GM18951 (cell line): ENCODE results near the gene SGCG.
"Not testable (repeated sequence)": the region's sequence is repeated elsewhere in the genome, so short reads cannot be mapped to it uniquely, and the experiment has no call there.

Source experiments
- POLR2A ChIP-seq: IDR thresholded peaks from 4 replicates; pipeline ENCODE4 v1.6.1; 2011; ENCODE audit warnings: mild to moderate bottlenecking; ENCODE audit not compliant: insufficient read length, insufficient read depth; ENCODE audit errors: extremely low read depth
- in situ Hi-C: fragments of 300-500 bp; cut with MboI; formaldehyde crosslinking; loops from one replicate; pipeline ENCODE4 v1.12.0; 2022; ENCODE audit warnings: low sequenced_read_pairs, mixed read lengths, inconsistent platforms; ENCODE audit not compliant: unreplicated experiment

SGCG gene

DNA sequence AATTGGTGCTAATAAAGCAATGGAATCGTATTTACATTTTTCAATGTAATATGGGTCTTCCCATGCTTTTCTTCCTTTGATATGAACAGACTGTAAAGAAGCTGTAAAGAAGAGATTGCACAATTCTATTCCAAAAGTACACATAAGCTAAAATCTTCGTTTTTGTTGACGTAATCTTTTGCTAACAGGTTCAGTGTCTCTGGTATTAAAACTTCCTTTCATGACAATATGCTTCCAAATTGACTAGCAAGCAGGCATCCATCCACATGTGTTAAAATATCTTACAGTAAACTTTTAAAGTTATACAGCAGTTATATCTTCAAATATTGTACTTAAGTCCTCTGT is 19.3 kb upstream of the SGCG start:
- in situ Hi-C loops, result no loop called here
- TF ChIP-seq POLR2A, result no peak

DNA sequence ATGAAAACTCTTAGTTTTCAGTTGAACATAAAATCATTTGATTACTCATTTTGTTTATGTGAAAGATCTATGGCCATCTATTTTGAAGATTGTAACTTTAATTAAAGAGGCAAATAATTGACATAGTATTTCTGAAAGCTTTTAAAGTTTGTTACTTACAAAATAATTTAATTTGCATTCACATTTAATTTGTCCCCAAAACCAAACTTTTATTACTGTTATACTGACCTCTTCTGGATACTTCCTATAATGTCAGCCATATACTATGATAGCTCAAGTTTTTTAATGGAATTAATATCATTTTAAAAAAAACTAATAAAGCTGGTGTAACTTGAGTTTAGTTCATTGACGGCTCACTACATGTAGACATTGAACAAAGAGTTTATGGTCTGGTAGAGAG is 4.9 kb upstream of the SGCG start:
- no peak for TF ChIP-seq POLR2A
- in situ Hi-C loops, result no loop called here

DNA sequence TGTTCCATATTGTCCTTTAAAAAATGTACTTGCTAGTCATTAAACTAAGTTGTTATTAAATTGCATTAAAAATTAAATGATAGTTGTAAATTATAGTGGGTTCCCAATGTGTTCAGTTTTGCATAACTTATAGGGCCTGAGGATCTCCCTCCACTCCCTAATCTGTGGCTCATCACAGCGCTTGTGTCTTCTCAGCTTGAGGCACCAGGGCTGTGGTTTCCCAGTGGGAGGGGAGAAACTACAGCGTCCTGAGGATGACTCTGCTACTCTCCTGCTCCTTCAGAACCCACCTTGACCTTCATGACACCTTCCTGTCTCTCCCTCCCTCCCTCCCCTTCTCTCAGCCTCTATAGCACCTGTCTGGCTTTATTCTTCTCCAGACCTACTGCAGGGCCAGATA is 1.4 kb downstream of the SGCG start:
- TF ChIP-seq POLR2A, result no peak
- in situ Hi-C loops, result no loop called here

DNA sequence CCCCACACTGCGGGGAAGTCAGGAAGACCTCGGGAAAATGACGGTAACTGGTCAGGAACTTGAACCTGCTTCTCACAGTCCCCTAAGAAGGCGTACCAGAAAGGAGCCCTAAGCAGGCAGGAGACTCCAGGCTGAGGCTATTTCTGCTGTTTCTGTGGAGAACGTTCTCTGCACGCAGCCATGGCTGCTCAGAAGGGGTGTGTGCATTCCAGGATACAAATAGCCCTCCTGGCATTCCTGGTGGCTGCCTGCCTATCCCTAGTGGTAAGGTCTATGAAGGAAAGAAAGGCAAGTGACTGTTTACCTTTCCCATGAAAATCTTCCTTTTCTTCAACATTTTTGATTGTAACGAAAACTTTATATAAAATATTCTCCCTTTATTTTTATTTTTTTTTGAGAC is 2.5 kb downstream of the SGCG start:
- no peak for TF ChIP-seq POLR2A

DNA sequence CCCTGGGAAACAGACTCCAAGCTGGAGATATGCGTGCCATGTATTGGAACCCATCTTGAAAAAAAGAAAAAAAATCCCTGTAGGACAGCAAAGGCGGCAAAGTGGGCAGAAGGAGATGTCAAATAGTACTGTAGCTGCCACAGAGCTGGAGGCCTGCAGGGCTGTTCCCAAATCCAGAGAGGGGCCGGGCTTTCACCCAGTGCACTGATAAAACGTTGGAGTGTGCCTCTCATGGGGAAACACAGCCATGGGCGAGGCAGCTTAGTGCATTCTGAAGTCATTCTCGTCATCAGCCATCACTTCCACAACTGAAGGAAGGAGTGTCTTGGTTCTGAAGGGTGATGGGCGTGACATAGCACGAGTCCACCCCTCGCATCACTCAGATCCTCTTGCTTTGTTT is 4.8 kb downstream of the SGCG start:
- TF ChIP-seq POLR2A, result no peak
- in situ Hi-C loops, result no loop called here

More for the DNA sequence above, 2.5 kb downstream of the SGCG start:
- in situ Hi-C loops, result no loop called here

DNA sequence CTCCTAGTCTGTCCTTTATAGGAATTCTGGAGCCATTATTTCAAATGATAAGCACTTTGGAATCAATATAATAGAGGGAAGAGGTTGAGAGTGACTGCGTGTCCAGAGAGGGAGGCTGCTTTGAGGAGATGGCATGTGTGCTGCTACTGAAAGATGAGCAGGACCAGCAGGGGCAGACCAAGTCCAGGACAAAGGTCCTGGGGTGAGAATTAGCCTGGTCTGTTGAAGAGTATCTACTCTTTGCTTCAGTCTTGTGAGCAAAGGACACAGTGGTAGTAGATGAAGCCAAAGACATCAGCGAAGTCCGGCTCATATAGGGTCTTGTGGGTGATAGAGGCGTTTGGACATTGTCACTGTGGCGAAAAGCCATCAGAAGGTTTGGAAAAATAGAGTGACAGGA is 21.1 kb downstream of the SGCG start:
- no peak for TF ChIP-seq POLR2A
- in situ Hi-C loops, result no loop called here

DNA sequence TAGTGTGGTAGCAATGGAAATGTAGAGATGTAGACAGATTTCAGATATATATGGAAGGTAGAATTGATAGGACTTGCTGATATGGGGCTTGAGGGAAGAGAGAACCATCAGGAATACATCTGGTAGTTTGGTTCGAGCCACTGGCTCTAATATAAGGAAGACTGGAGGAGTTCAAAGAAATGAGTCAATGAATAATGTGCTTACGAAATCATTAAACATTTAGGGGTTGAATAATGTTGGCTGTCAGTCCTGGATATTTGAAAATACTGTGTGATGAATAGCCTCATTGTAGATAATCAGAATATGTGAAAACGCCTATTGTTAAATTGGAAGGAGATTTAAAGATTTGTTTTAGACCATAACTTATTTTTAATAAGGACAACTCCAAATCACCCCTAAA is 21.6 kb downstream of the SGCG start:
- in situ Hi-C loops, result no loop called here

DNA sequence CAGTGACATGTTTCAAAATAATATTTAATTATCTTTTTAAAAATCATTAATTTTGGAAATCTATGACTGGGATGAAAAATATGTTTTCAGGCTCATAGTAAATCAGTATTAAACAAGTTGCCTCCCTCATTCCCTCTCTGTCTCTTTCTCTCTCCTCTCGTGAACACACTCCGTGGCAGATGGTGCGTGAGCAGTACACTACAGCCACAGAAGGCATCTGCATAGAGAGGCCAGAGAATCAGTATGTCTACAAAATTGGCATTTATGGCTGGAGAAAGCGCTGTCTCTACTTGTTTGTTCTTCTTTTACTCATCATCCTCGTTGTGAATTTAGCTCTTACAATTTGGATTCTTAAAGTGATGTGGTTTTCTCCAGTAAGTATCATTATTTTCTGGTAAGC is 22.7 kb downstream of the SGCG start:
- TF ChIP-seq POLR2A, result no peak
- in situ Hi-C loops, result no loop called here

More for the DNA sequence above, 21.6 kb downstream of the SGCG start:
- TF ChIP-seq POLR2A, result no peak

DNA sequence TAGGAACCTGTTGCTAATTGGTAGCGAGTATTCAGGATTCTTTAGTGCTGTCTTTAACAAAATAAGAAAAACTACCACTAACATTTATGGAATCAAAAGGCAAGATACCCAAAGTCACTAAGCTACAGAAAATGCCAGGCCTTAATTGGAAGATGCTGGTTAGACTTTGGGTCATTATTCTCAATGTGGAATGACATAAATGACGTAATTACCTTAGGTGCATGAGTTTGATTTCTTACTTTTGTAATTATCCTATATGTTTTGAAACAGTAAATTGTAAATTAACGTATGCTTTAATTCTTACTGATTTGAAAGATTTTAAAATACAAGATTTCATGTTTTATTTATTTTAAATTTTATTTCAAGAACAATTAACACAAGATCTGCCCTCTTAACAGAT is 25.0 kb downstream of the SGCG start:
- TF ChIP-seq POLR2A, result no peak
- in situ Hi-C loops, result no loop called here

DNA sequence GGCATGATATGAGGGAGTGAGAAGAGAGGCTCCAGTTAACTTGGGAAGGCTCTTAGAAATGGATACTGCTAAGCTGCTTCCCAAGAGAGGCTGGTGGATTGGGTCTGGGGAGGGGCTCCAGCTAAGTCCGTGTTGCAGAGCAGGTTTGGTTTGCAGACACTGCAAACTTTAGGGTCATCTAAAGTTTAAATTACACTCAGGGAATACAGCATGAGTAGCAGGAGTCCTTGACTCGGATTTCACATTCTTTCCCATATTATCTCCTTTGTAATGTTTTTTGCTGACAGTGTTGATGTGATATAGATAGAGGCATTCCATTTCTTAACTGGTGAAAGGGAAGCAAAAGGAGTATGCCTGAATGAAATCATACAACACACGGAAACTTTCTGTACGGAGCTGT is 31.9 kb downstream of the SGCG start:
- in situ Hi-C loops, result no loop called here
- no peak for TF ChIP-seq POLR2A

DNA sequence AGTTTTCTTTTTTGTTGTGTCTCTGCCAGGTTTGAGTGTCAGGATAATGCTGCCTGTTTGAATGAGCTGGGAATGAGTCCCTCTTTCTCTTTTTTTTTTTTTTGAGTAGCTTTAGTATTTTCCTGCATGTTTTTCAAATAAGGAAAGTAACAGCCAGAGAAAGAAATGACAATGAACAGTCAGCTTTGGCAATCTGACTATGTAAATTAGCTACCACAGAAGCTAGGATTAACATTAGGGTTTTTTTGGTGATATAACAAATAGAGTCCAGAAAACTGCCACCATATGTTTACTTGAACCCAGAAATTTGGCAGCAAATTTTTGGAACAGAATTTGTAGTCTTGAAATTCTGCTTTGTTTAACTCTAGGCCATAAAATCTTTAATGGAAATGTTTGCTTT is 50.5 kb downstream of the SGCG start:
- no peak for TF ChIP-seq POLR2A
- in situ Hi-C loops, result no loop called here

DNA sequence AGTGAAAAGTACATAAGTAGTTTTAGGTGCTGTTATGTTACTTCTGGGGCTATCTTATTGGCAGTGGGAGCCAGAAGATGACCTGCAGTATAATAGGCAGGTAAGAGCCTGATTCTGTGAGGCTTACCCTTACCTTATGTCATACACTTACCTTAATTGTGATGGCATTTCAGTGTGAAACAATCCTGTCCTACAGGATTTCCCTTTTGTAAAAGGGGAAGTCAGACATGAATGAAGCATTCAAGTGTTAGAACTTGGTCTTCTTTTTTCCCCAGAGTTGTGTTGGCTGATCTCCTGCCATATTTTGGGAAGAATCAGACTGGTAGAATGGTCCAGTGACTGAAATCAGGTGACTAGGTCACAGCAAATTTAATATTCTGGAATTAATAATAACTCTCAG is 55.2 kb downstream of the SGCG start:
- TF ChIP-seq POLR2A, result no peak
- in situ Hi-C loops, result no loop called here

DNA sequence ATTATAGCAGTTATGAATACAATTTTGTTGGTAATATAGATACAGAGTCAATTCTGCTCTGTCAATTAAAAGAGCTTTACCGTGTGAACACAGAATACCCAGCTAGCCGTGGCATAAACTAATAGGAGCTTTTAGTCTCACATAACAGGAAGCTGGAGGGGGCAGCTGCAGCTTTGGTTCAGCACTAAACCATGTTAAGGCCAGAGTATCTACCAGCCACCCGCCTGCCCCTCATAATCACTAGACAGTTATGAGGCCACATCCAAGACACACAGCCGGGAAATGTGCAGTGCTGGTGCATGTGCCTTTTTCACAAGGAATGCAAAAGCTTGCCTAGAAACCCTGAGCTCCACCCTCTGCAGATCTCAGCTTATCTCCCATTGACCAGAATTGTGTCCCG is 62.3 kb downstream of the SGCG start:
- in situ Hi-C loops, result no loop called here
- TF ChIP-seq POLR2A, result no peak

DNA sequence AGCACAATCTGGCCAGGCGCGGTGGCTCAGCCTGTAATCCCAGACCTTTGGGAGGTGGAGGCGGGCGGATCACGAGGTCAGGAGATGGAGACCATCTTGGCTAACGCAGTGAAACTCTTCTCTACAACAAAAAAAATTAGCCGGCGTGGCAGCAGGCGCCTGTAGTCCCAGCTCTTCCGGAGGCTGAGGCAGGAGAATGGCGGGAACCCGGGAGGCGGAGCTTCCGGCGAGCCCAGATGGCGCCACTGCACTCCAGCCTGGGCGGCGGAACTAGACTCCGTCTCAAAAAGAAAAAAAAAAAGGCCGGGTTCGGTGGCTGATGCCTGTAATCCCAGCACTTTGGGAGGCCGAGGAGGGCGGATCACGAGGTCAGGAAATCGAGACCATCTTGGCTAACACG is 67.6 kb downstream of the SGCG start:
- in situ Hi-C loops, result not testable (repeated sequence)

DNA sequence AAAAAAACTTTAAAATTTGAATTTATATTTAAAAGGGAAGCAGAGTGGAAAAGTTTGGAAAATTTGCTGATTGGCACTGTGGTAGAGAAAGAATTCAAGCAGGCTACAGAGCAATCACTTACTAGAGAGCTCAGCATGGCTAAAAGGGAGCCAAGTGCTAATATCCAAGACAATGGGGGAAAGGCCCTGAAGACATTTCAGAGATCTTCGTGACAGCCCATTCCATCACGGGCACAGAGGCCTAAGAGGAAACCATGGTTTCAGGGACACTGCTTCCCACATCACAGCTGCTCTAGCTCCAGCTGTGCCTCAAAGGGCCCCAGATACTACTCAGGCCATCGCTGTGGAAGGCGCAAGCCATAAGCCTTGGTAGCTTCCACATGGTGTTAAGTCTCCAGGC is 73.7 kb downstream of the SGCG start:
- no peak for TF ChIP-seq POLR2A
- in situ Hi-C loops, result no loop called here
